ENCODE measurements around the gene PPP2R3C.

- TF ChIP-seq EZH2phosphoT487 (IDR thresholded peaks at IDR 0.05; ENCODE audit: insufficient read depth, low read depth): no peak
- TF ChIP-seq EZH2 (IDR thresholded peaks at IDR 0.05; ENCODE audit: insufficient read depth, poor library complexity, severe bottlenecking): no peak
Measured at GRCh38 chr14:35078082-35078481, 43.7 kb downstream of the PPP2R3C start.
